OCI-LY1 (cell line): ENCODE results near the gene ANXA7.

Source experiments
- H2AFZ ChIP-seq: fragments of 200-600 bp; sonication (generic), shearing (Covaris generic); 2 replicates; pipeline ENCODE4 v1.6.0; 2014; ENCODE audit warnings: antibody characterized with exemption, mild to moderate bottlenecking, low read length
- H3F3A ChIP-seq: fragments of 200-600 bp; sonication (generic), shearing (Covaris generic); 2 replicates; pipeline ENCODE4 v1.6.0; 2014; ENCODE audit warnings: mild to moderate bottlenecking, antibody characterized with exemption, low read length, moderate library complexity; ENCODE audit not compliant: insufficient read depth
- H3K27ac ChIP-seq: fragments of 200-600 bp; sonication (generic); 2 replicates; pipeline ENCODE4 v1.5.1; 2014; ENCODE audit warnings: low read length, mixed run types, mild to moderate bottlenecking, low read depth; ENCODE audit not compliant: poor library complexity, severe bottlenecking
- H3K27me3 ChIP-seq: fragments of 200-600 bp; sonication (generic); 2 replicates; pipeline ENCODE4 v1.6.0; 2014; ENCODE audit warnings: antibody characterized with exemption, mild to moderate bottlenecking, low read length, moderate library complexity; ENCODE audit not compliant: insufficient read depth
- H3K36me3 ChIP-seq: fragments of 200-600 bp; sonication (generic); 2 replicates; pipeline ENCODE4 v1.6.1; 2014; ENCODE audit warnings: mild to moderate bottlenecking, antibody characterized with exemption, low read length, moderate library complexity, mixed read lengths; ENCODE audit not compliant: insufficient read depth
- H3K4me1 ChIP-seq: fragments of 200-600 bp; sonication (generic); 2 replicates; pipeline ENCODE4 v1.5.1; 2014; ENCODE audit warnings: mild to moderate bottlenecking, low read length, moderate library complexity; ENCODE audit not compliant: insufficient read depth, severe bottlenecking
- H3K4me2 ChIP-seq: fragments of 200-600 bp; sonication (generic), shearing (Covaris generic); 2 replicates; pipeline ENCODE4 v1.6.1; 2014; ENCODE audit warnings: low read length
- H3K4me3 ChIP-seq: fragments of 200-600 bp; sonication (generic); 2 replicates; pipeline ENCODE4 v1.5.1; 2014; ENCODE audit warnings: low read length, low read depth, mild to moderate bottlenecking, mixed read lengths; ENCODE audit not compliant: poor library complexity, severe bottlenecking
- H3K79me2 ChIP-seq: fragments of 200-600 bp; shearing (Covaris generic); 2 replicates; pipeline ENCODE4 v1.6.1; 2016; ENCODE audit warnings: mixed run types, low read length, mixed read lengths; ENCODE audit not compliant: insufficient read depth
- H3K9ac ChIP-seq: fragments of 200-600 bp; sonication (generic), shearing (Covaris generic); 2 replicates; pipeline ENCODE4 v1.6.1; 2014; ENCODE audit warnings: mild to moderate bottlenecking, low read length, mixed read lengths
- H3K9me2 ChIP-seq: fragments of 200-600 bp; sonication (generic), shearing (Covaris generic); 2 replicates; pipeline ENCODE4 v1.6.1; 2014; ENCODE audit warnings: low read depth, mild to moderate bottlenecking, low read length, mixed read lengths
- H3K9me3 ChIP-seq: fragments of 200-600 bp; shearing (Covaris generic); 2 replicates; pipeline ENCODE4 v1.6.1; 2014; ENCODE audit warnings: low read length, mixed read lengths
- H4K20me1 ChIP-seq: fragments of 200-600 bp; sonication (generic), shearing (Covaris generic); 2 replicates; pipeline ENCODE4 v1.6.0; 2016; ENCODE audit warnings: mild to moderate bottlenecking, low read length; ENCODE audit not compliant: insufficient read depth
- CTCF ChIP-seq: fragments of 200-600 bp; sonication (generic), shearing (Covaris generic); IDR thresholded peaks from 2 replicates; pipeline ENCODE4 v1.5.1; 2017; ENCODE audit warnings: mild to moderate bottlenecking, antibody characterized with exemption, low read length, moderate library complexity, mixed read lengths
- EZH2 ChIP-seq: fragments of 200-600 bp; sonication (generic), shearing (Covaris generic); IDR thresholded peaks from 2 replicates; pipeline ENCODE4 v1.8.0; 2017; ENCODE audit warnings: borderline replicate concordance, mixed run types, mild to moderate bottlenecking, antibody characterized with exemption, low read length, moderate library complexity, mixed read lengths

The ANXA7 gene

GRCh38 chr10:73340121-73340520, 73.7 kb downstream of the ANXA7 start:
- no peaks in the 10 kb centered on the region for H3F3A ChIP-seq
- TF ChIP-seq EZH2 (no peak), CTCF (no peak)
- no peaks in the 10 kb centered on the region for H3K9me2 ChIP-seq
- no peak overlapping the region for H3K4me2 ChIP-seq
- no peak overlapping the region for H2AFZ ChIP-seq
- no peak overlapping the region for H3K27ac ChIP-seq
- no peak overlapping the region for H3K4me3 ChIP-seq
- no peaks in the 10 kb centered on the region for H3K27me3 ChIP-seq
- no peaks in the 10 kb centered on the region for H4K20me1 ChIP-seq
- 0 out of 2 replicates have a peak, but pooled peaks cover 3% of the 10 kb centered on the region for H3K9me3 ChIP-seq
- H3K36me3 ChIP-seq, result peaks cover 7% of the 10 kb centered on the region; the same call in 1 of the 2 replicates
- no peaks in the 10 kb centered on the region for H3K79me2 ChIP-seq
- no peaks in the 10 kb centered on the region for H3K4me1 ChIP-seq
- H3K9ac ChIP-seq, result no peak overlapping the region

DNA sequence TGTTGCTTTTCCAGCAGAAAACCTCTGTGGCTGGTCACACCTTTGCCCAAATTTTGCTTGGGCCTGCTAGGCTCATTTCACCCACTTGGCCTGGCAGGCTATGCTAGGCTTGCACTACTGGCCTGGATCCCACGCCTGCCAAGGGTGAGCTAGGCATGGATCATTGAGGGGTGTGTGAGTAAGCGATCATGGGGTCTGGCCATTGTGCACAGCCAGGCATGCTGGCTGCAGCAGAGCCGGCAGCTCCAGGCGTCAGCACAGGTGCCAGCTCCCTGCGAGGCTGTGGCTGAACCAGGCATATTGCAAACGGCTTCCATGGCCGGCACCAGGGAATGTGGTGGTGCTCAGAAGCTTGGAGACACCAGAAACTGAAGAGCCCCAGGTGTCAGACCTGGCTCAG, 74.4 kb downstream of the ANXA7 start:
- no peaks in the 10 kb centered on the region for H3K27me3 ChIP-seq
- H4K20me1 ChIP-seq, result no peaks in the 10 kb centered on the region
- H3K36me3 ChIP-seq, result peaks cover 7% of the 10 kb centered on the region; the same call in 1 of the 2 replicates
- no peak overlapping the region for H2AFZ ChIP-seq
- H3K4me1 ChIP-seq, result no peaks in the 10 kb centered on the region
- no peak overlapping the region for H3K9ac ChIP-seq
- no peaks in the 10 kb centered on the region for H3K9me2 ChIP-seq
- TF ChIP-seq EZH2, result no peak
- TF ChIP-seq CTCF, result no peak
- no peaks in the 10 kb centered on the region for H3F3A ChIP-seq
- H3K9me3 ChIP-seq, result 0 out of 2 replicates have a peak, but pooled peaks cover 3% of the 10 kb centered on the region
- no peak overlapping the region for H3K4me2 ChIP-seq
- H3K79me2 ChIP-seq, result no peaks in the 10 kb centered on the region
- H3K4me3 ChIP-seq, result no peak overlapping the region
- H3K27ac ChIP-seq, result no peak overlapping the region

- Histone ChIP-seq H3K27me3 (no peaks in the 10 kb centered on the region), H3K9me3 (0 out of 2 replicates have a peak, but pooled peaks cover 3% of the 10 kb centered on the region), H3K4me3 (no peak overlapping the region), H4K20me1 (no peaks in the 10 kb centered on the region), H3K9ac (no peak overlapping the region), H3F3A (no peaks in the 10 kb centered on the region), H3K9me2 (no peaks in the 10 kb centered on the region), H2AFZ (no peak overlapping the region), H3K36me3 (peaks cover 7% of the 10 kb centered on the region; the same call in 1 of the 2 replicates), H3K4me1 (no peaks in the 10 kb centered on the region), H3K27ac (no peak overlapping the region), H3K4me2 (no peak overlapping the region), H3K79me2 (no peaks in the 10 kb centered on the region)
- TF ChIP-seq CTCF (no peak), EZH2 (no peak)
These were observed 75.0 kb downstream of the ANXA7 start for GRCh38 chr10:73338801-73339368.
